K562 (cell line): ENCODE measurements around the gene UFC1. TPM values are rescaled to one million over a fixed set of nuclear protein-coding genes. Genes with fewer than 3 reads are reported as not detected.

ENCODE experiments used
- ATAC-seq: fragments of 200-7000 bp; cut with Tn5 transposase; 3 replicates; pipeline ENCODE4 v1.9.1; 2020; ENCODE audit warnings: moderate library complexity
- BruUV-seq: library from RNA; stranded (reverse); fragments of 400-500 nt; replicated peaks from 2 replicates; lab custom pipeline; 2021; lab: Mats Ljungman, UMichigan
- CTCF ChIA-PET: fragments of 300-600 bp; formaldehyde crosslinking; extraction: SDS; loops from one replicate; lab custom pipeline; 2021; ENCODE audit warnings: low intra/inter-chr PET ratio; lab: Yijun Ruan, JAX
- POLR2A ChIA-PET: fragments of 300-600, 350-650 bp; sonication (Branson Sonifier 250); formaldehyde crosslinking; extraction: SDS; loops from one replicate; lab custom pipeline; 2021; ENCODE audit warnings: antibody characterized with exemption, inconsistent platforms; lab: Yijun Ruan, JAX
- DNase-seq, 4 experiments: peaks; one replicate each; pipeline versions ENCODE4 v3.0.0 to v3.0.0-alpha.2; 2011 to 2018; ENCODE audit warnings: low spot score in 3 of 4, mixed read lengths in 3 of 4; ENCODE audit errors: extremely low read depth in 1 of 4
- FAIRE-seq: peaks from 2 replicates; lab custom pipeline; 2011; peaks lifted over from hg19 to GRCh38; lab: Jason Lieb, UNC
- H2AFZ ChIP-seq: 2 replicates; pipeline ENCODE4 v1.6.0; 2011; ENCODE audit warnings: low read depth, low read length, control low read depth, inconsistent platforms
- H3K27ac ChIP-seq: fragments of 200-600 bp; 3 replicates; pipeline ENCODE4 v1.8.0; 2011; ENCODE audit warnings: low read depth, mild to moderate bottlenecking, control low read depth, inconsistent platforms, low read length, moderate library complexity, mixed read lengths; ENCODE audit errors: extremely low read depth
- H3K27me3 ChIP-seq, 2 experiments: fragments of 300-600 bp in 1 of 2; 2 replicates in 1 of 2; 3 replicates in 1 of 2; pipeline versions ENCODE4 v1.6.0 to v1.8.0; 2011; ENCODE audit warnings: inconsistent platforms in 2 of 2, low read length in 2 of 2, mild to moderate bottlenecking in 1 of 2, mixed read lengths in 1 of 2, moderate library complexity in 1 of 2; ENCODE audit not compliant: control insufficient read depth in 2 of 2, insufficient read depth in 2 of 2
- H3K36me3 ChIP-seq: fragments of 300-600 bp; 3 replicates; pipeline ENCODE4 v1.8.0; 2011; ENCODE audit warnings: mild to moderate bottlenecking, low read length, inconsistent platforms; ENCODE audit not compliant: control insufficient read depth, insufficient read depth
- H3K4me1 ChIP-seq, 2 experiments: fragments of 200-600 bp in 1 of 2; replicated peaks in 1 of 2; 2 replicates in 1 of 2; 3 replicates in 1 of 2; pipeline versions ENCODE4 v1.5.1 to v1.8.0; 2011; ENCODE audit warnings: inconsistent platforms in 2 of 2, low read length in 2 of 2, mild to moderate bottlenecking in 1 of 2, mixed read lengths in 1 of 2, moderate library complexity in 1 of 2; ENCODE audit not compliant: control insufficient read depth in 2 of 2, insufficient read depth in 2 of 2
- H3K4me2 ChIP-seq: 2 replicates; pipeline ENCODE4 v1.6.1; 2011; ENCODE audit warnings: low read length, control low read depth, inconsistent platforms, mixed read lengths; ENCODE audit not compliant: insufficient read depth
- H3K4me3 ChIP-seq: fragments of 200-600 bp; sonication (generic), shearing (Covaris generic); 2 replicates; pipeline ENCODE4 v1.5.1; 2016; ENCODE audit warnings: control low read depth, inconsistent platforms
- H3K79me2 ChIP-seq: fragments of 200-600 bp; 3 replicates; pipeline ENCODE4 v1.8.0; 2011; ENCODE audit warnings: low read length, inconsistent platforms; ENCODE audit not compliant: control insufficient read depth, insufficient read depth
- H3K9ac ChIP-seq, 2 experiments: 2 replicates each; pipeline versions ENCODE4 v1.6.0 to v1.6.1; 2011; ENCODE audit warnings: low read depth in 2 of 2, low read length in 2 of 2, control low read depth in 1 of 2, inconsistent platforms in 1 of 2, mild to moderate bottlenecking in 1 of 2, mixed read lengths in 1 of 2; ENCODE audit not compliant: insufficient read depth in 1 of 2
- H3K9me1 ChIP-seq: one replicate; pipeline ENCODE4 v1.6.0; 2011; ENCODE audit warnings: inconsistent platforms, mild to moderate bottlenecking, low read length, moderate library complexity; ENCODE audit not compliant: control insufficient read depth, insufficient read depth
- H3K9me3 ChIP-seq: replicated peaks from 2 replicates; pipeline ENCODE4 v1.5.1; 2011; ENCODE audit warnings: low read depth, low read length, inconsistent platforms; ENCODE audit not compliant: control insufficient read depth, insufficient read depth
- H4K20me1 ChIP-seq: replicated peaks from 2 replicates; pipeline ENCODE4 v1.6.1; 2011; ENCODE audit warnings: low read length, inconsistent platforms, mixed read lengths; ENCODE audit not compliant: control insufficient read depth, insufficient read depth
- DNMT1 ChIP-seq: fragments of 450-650 bp; IDR thresholded peaks from 2 replicates; pipeline ENCODE4 v1.6.1; 2016; ENCODE audit warnings: antibody characterized with exemption, mild to moderate bottlenecking
- MTA1 ChIP-seq: fragments of 450-650 bp; IDR thresholded peaks from 2 replicates; pipeline ENCODE4 v1.6.1; 2017; ENCODE audit warnings: borderline replicate concordance
- NFIC ChIP-seq: fragments of 450-650 bp; IDR thresholded peaks from 2 replicates; pipeline ENCODE4 v1.6.1; 2017; ENCODE audit warnings: mild to moderate bottlenecking, inconsistent platforms
- PHF8 ChIP-seq: fragments of 200-600 bp; sonication (generic); IDR thresholded peaks from 2 replicates; pipeline ENCODE4 v1.6.1; 2012; ENCODE audit warnings: mixed run types, mild to moderate bottlenecking, inconsistent platforms, low read length, moderate library complexity, borderline replicate concordance
- PURB ChIP-seq: sonication (generic); formaldehyde crosslinking; IDR thresholded peaks from 2 replicates; pipeline ENCODE4 v1.9.0; 2021; ENCODE audit warnings: low read depth, mild to moderate bottlenecking, missing genetic modification reagents
- RBFOX2 ChIP-seq: fragments of 200-400 bp; formaldehyde crosslinking; IDR thresholded peaks from 2 replicates; pipeline ENCODE4 v1.6.1; 2017; ENCODE audit warnings: low read depth, mild to moderate bottlenecking, low read length, moderate library complexity
- RBM14 ChIP-seq: fragments of 200-400 bp; formaldehyde crosslinking; IDR thresholded peaks from 2 replicates; pipeline ENCODE4 v1.6.1; 2018; ENCODE audit warnings: low read depth, mild to moderate bottlenecking, low read length, moderate library complexity, borderline replicate concordance; ENCODE audit not compliant: insufficient read depth
- RERE ChIP-seq: sonication (generic); formaldehyde crosslinking; IDR thresholded peaks from 2 replicates; pipeline ENCODE4 v1.8.0; 2023; ENCODE audit warnings: missing genetic modification reagents, mild to moderate bottlenecking, borderline replicate concordance
- TRIM24 ChIP-seq, 2 experiments: fragments of 450-650 bp; IDR thresholded peaks; 2 replicates each; pipeline ENCODE4 v1.6.1; 2016
- XRCC3 ChIP-seq: fragments of 450-650 bp; IDR thresholded peaks from 2 replicates; pipeline ENCODE4 v1.6.1; 2017; ENCODE audit warnings: mild to moderate bottlenecking, moderate library complexity
- WGBS: fragments of 100-300 bp; shearing (Covaris generic); methylation state at CpG from one replicate; pipeline ENCODE4 v1.1.6; 2016; ENCODE audit warnings: low coverage, mixed read lengths; ENCODE audit not compliant: insufficient coverage; ENCODE audit errors: missing lambda C conversion rate; 5-methylcytosine and 5-hydroxymethylcytosine counted together
- in situ Hi-C: fragments of 300-500 bp; cut with MboI; formaldehyde crosslinking; loops from 4 replicates; pipeline ENCODE4 v1.15.0; 2018; ENCODE audit warnings: inconsistent platforms, mixed read lengths
- intact Hi-C: fragments of 100-400 bp; cut with micrococcal nuclease; formaldehyde crosslinking; loops from 2 replicates; pipeline ENCODE4 v1.14.2; 2022
- polyA plus RNA-seq, 8 experiments: library from polyadenylated mRNA; depleted of rRNA in 4 of 8; stranded (reverse) in 5 of 8; unstranded in 3 of 8; fragments of >200 nt; fragmentation: Nextera tagmentation in 2 of 8; fragmentation: Illumina TruSeq in 1 of 8; extraction: Ambion mirVana in 2 of 8; extraction: Trizol in 1 of 8; gene quantifications; 2 replicates each; pipeline versions ENCODE4 v1.2.1 to v1.2.3, GENCODE V29; 2011 to 2014; ENCODE audit warnings: inconsistent platforms in 1 of 8, missing spikeins in 1 of 8
- total RNA-seq, 7 experiments: library from RNA; depleted of rRNA in 6 of 7; stranded (reverse); fragments of >200 nt in 6 of 7; fragmentation: Illumina TruSeq in 2 of 7; extraction: Trizol in 2 of 7; gene quantifications; 2 replicates each; pipeline versions ENCODE4 v1.2.1 to v1.2.3, GENCODE V29; 2011 to 2021; ENCODE audit warnings: low replicate concordance in 1 of 7

The UFC1 gene
- total and polyA plus RNA-seq, 9 of the 15 experiments (the other 6 are each of a cell fraction or from before 2014, with no cell fraction given) = 92.8 to 220 (median 161) TPM

GRCh38 chr1:161171696-161172095 lies 17.9 kb downstream of the UFC1 start:
- no peak for TF ChIP-seq PHF8
- TF ChIP-seq DNMT1 = no peak
- no peak for TF ChIP-seq TRIM24 (IDR thresholded peaks at IDR 0.05)
- peak; percentile 37; the same call in 1 of the 2 replicates for TF ChIP-seq RBFOX2
- H3K27ac ChIP-seq = no peak overlapping the region
- H3K4me3 ChIP-seq = no peak overlapping the region
- no peaks in the 10 kb centered on the region for H4K20me1 ChIP-seq
- intact Hi-C loops = loop anchor here (10.0 kb wide), 1 partner anchor 337 kb away; no protein-coding TSS in a partner anchor
- H3K9me1 ChIP-seq = no peaks in the 10 kb centered on the region
- no peak for DNase-seq
- ChIA-PET POLR2A (interaction anchor here (3.0 to 3.1 kb wide), 2 partner anchors 11 to 14 kb away, joined by 10 to 12 read pairs; no protein-coding TSS in a partner anchor), CTCF (no interaction called here)
- FAIRE-seq = no peak
- ATAC-seq = no peak
- H3K27me3 ChIP-seq = no peaks in the 10 kb centered on the region
- H3K4me1 ChIP-seq = peaks cover 19 to 44% of the 10 kb centered on the region in 2 experiments; a peak in 4 of 5 replicates
- no peak overlapping the region for H3K4me2 ChIP-seq
- no peak overlapping the region for H2AFZ ChIP-seq
- in situ Hi-C loops = no loop called here
- no TSS peak for BruUV-seq
- H3K9ac ChIP-seq = peak overlapping the region in 1 of 2 experiments; percentile 27; a peak in 1 of 4 replicates
- peaks cover 83% of the 10 kb centered on the region for H3K36me3 ChIP-seq
- 93% methylated on average over 10 of the region's 12 CpGs for WGBS
- no peaks in the 10 kb centered on the region for H3K9me3 ChIP-seq
- H3K79me2 ChIP-seq = peaks cover 37% of the 10 kb centered on the region

GRCh38 chr1:161172349-161172748 lies 18.6 kb downstream of the UFC1 start:
- Histone ChIP-seq H3K4me2 (no peak overlapping the region), H4K20me1 (no peaks in the 10 kb centered on the region), H3K9me1 (no peaks in the 10 kb centered on the region), H3K27me3 (no peaks in the 10 kb centered on the region), H3K9me3 (no peaks in the 10 kb centered on the region), H3K27ac (no peak overlapping the region), H3K4me1 (peaks cover 13 to 39% of the 10 kb centered on the region in 2 experiments; a peak in 4 of 5 replicates), H3K4me3 (no peak overlapping the region), H2AFZ (no peak overlapping the region), H3K36me3 (peaks cover 83% of the 10 kb centered on the region), H3K79me2 (peaks cover 37% of the 10 kb centered on the region), H3K9ac (no peak overlapping the region)
- TF ChIP-seq MTA1 (no peak), PURB (CRISPR knock-in tag) (no peak), RERE (CRISPR knock-in tag) (no peak), XRCC3 (no peak), NFIC (no peak), RBM14 (no peak)
- POLR2A ChIA-PET = interaction anchor here (1.1 to 3.0 kb wide), 2 partner anchors 15 to 53 kb away, joined by 3 to 10 read pairs; partner anchors contain the start of gene TOMM40L
- BruUV-seq = no TSS peak
- intact Hi-C loops (loop anchor here (10.0 kb wide), 1 partner anchor 338 kb away; no protein-coding TSS in a partner anchor), in situ Hi-C loops (no loop called here)
- CTCF ChIA-PET = no interaction called here
- WGBS = 100% methylated on average over 1 of the region's 1 CpG
- FAIRE-seq = no peak
- DNase-seq = no peak
- ATAC-seq = no peak
